Caco-2 (cell line): Measurements from ENCODE around the gene SHFL. TPM values are rescaled to one million over a fixed set of nuclear protein-coding genes. Genes with fewer than 3 reads are reported as not detected.
A peak's percentile ranks its signal among the peaks of the same experiment; 100 is the strongest.

ENCODE experiments used
- BruUV-seq: library from RNA; stranded (reverse); fragments of 400-500 nt; replicated peaks from 2 replicates; lab custom pipeline; 2021; lab: Mats Ljungman, UMichigan
- CTCF ChIA-PET: fragments of 300-600 bp; sonication (Branson Sonifier 250); formaldehyde crosslinking; loops from one replicate; lab custom pipeline; 2022; ENCODE audit warnings: antibody characterized with exemption; lab: Charles Lee
- POLR2A ChIA-PET: fragments of 300-600 bp; sonication (Branson Sonifier 250); formaldehyde crosslinking; loops from one replicate; lab custom pipeline; 2022; ENCODE audit warnings: antibody characterized with exemption; lab: Charles Lee
- DNase-seq, 2 experiments: peaks; one replicate each; pipeline versions ENCODE4 v3.0.0 to v3.0.0-alpha.2; 2020 to 2022
- H3K27me3 ChIP-seq: replicated peaks from 2 replicates; pipeline ENCODE4 v1.6.0; 2011; ENCODE audit warnings: low read length; ENCODE audit not compliant: control insufficient read depth, insufficient read depth
- H3K36me3 ChIP-seq: 2 replicates; pipeline ENCODE4 v1.5.1; 2011; ENCODE audit warnings: low read length; ENCODE audit not compliant: control insufficient read depth, insufficient read depth
- H3K4me1 ChIP-seq: fragments of 250-450 bp; sonication (Bioruptor Pico); 2 replicates; pipeline ENCODE4 v1.5.1; 2020; ENCODE audit warnings: mild to moderate bottlenecking
- H3K4me3 ChIP-seq: 2 replicates; pipeline ENCODE4 v1.5.1; 2011; ENCODE audit warnings: low read depth, mild to moderate bottlenecking, control low read depth, low read length
- H3K9me3 ChIP-seq: fragments of 250-450 bp; sonication (Bioruptor Pico); 2 replicates; pipeline ENCODE4 v1.5.1; 2020; ENCODE audit warnings: mild to moderate bottlenecking, moderate library complexity
- H3K27ac Mint-ChIP-seq: one replicate; pipeline ENCODE4 v1.8.0; 2022; ENCODE audit warnings: mixed read lengths; ENCODE audit not compliant: unreplicated experiment
- H3K27me3 Mint-ChIP-seq: one replicate; pipeline ENCODE4 v1.8.0; 2022; ENCODE audit warnings: mixed read lengths; ENCODE audit not compliant: insufficient read depth, unreplicated experiment
- H3K36me3 Mint-ChIP-seq: one replicate; pipeline ENCODE4 v1.8.0; 2022; ENCODE audit warnings: mild to moderate bottlenecking, mixed read lengths; ENCODE audit not compliant: insufficient read depth, unreplicated experiment
- H3K4me1 Mint-ChIP-seq: one replicate; pipeline ENCODE4 v1.8.0; 2022; ENCODE audit warnings: low read depth, mixed read lengths; ENCODE audit not compliant: unreplicated experiment
- H3K4me3 Mint-ChIP-seq: one replicate; pipeline ENCODE4 v1.8.0; 2022; ENCODE audit warnings: mild to moderate bottlenecking, moderate library complexity, mixed read lengths; ENCODE audit not compliant: unreplicated experiment
- H3K9me3 Mint-ChIP-seq: one replicate; pipeline ENCODE4 v1.8.0; 2022; ENCODE audit warnings: mixed read lengths; ENCODE audit not compliant: unreplicated experiment
- intact Hi-C: fragments of 100-400 bp; cut with micrococcal nuclease; formaldehyde crosslinking; loops from one replicate; pipeline ENCODE4 v1.10.0; 2022; ENCODE audit not compliant: unreplicated experiment
- total RNA-seq: library from RNA; stranded (reverse); gene quantifications from 2 replicates; pipeline ENCODE4 v1.2.3, GENCODE V29; 2022
- TF ChIP-seq, protein P1 (sequence below), 2 experiments: fragments of 200-600 bp in 1 of 2; IDR thresholded peaks; 1 replicate in 1 of 2; 2 replicates in 1 of 2; pipeline versions ENCODE4 v1.5.1 to v1.8.0; 2011 to 2022; ENCODE audit warnings: antibody characterized with exemption in 1 of 2, control low read depth in 1 of 2, inconsistent platforms in 1 of 2, low read depth in 1 of 2, low read length in 1 of 2, mild to moderate bottlenecking in 1 of 2, moderate library complexity in 1 of 2; ENCODE audit not compliant: insufficient read depth in 1 of 2, severe bottlenecking in 1 of 2, unreplicated experiment in 1 of 2

Gene SHFL
- total RNA-seq, 1 experiment from 2014 or later = 6.2 TPM

DNA sequence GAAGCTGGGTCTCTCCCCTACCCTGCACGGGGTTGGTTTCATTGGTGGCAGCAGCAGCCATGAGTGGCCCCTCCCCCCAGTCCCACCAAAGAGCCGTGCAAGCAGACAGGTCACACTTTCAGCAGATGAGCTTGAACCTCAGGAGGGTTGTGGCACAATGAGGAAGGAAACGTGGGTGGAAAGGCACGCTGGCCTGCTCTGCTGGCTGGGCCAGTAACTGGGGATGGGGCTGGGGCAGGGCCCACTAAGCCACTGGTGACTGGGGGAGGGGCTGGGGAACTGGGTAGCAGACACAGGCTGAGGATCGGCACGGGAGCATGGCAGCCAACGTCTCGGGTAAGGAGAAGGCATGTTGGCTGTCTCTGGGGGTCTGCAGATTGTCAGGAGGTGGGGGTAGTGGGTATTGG, 25.3 kb downstream of the SHFL start, which contains the start of gene P2RY11:
TSS of gene P2RY11 (plus strand) at position 289 of the 407 bp plus-strand sequence. CDS start at position 318, 29 bp downstream.
- H3K4me3 Mint-ChIP-seq = no peak within 1 kb of the TSS
- CTCF ChIA-PET = no interaction called here

GRCh38 chr19:10112037-10112761, 26.1 kb downstream of the SHFL start:
- no peak for DNase-seq
- peak overlapping the region; percentile 75 for H3K27ac Mint-ChIP-seq
- H3K4me3 Mint-ChIP-seq = no peak overlapping the region
- Histone ChIP-seq H3K36me3 (peaks cover 2% of the 10 kb centered on the region), H3K27me3 (no peaks in the 10 kb centered on the region), H3K9me3 (no peaks in the 10 kb centered on the region), H3K4me3 (no peak overlapping the region), H3K4me1 (no peaks in the 10 kb centered on the region; the same call in 1 of the 2 replicates)
- TF ChIP-seq, protein P1, sequence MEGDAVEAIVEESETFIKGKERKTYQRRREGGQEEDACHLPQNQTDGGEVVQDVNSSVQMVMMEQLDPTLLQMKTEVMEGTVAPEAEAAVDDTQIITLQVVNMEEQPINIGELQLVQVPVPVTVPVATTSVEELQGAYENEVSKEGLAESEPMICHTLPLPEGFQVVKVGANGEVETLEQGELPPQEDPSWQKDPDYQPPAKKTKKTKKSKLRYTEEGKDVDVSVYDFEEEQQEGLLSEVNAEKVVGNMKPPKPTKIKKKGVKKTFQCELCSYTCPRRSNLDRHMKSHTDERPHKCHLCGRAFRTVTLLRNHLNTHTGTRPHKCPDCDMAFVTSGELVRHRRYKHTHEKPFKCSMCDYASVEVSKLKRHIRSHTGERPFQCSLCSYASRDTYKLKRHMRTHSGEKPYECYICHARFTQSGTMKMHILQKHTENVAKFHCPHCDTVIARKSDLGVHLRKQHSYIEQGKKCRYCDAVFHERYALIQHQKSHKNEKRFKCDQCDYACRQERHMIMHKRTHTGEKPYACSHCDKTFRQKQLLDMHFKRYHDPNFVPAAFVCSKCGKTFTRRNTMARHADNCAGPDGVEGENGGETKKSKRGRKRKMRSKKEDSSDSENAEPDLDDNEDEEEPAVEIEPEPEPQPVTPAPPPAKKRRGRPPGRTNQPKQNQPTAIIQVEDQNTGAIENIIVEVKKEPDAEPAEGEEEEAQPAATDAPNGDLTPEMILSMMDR (IDR thresholded peaks at IDR 0.05; ENCODE audit: insufficient read depth in 1 of 2, low read depth in 1 of 2, low read length in 1 of 2, severe bottlenecking in 1 of 2, unreplicated experiment in 1 of 2) = no peak
- ChIA-PET CTCF (no interaction called here), POLR2A (interaction anchor here (0.6 kb wide), 1 partner anchor 147 kb away, joined by 9 read pairs; no protein-coding TSS in a partner anchor)
- peaks cover 6% of the 10 kb centered on the region for H3K4me1 Mint-ChIP-seq
- peaks cover 100% of the 10 kb centered on the region for H3K36me3 Mint-ChIP-seq
- BruUV-seq = no TSS peak
- H3K27me3 Mint-ChIP-seq = no peaks in the 10 kb centered on the region
- intact Hi-C loops = loop anchor here (10.0 kb wide), 1 partner anchor 177 kb away; the partner anchor contains the start of gene OLFM2
- no peaks in the 10 kb centered on the region for H3K9me3 Mint-ChIP-seq

More for the DNA sequence above, 25.3 kb downstream of the SHFL start, which contains the start of gene P2RY11:
- no peaks in the 10 kb centered on the region; the same call in 1 of the 2 replicates for H3K4me1 ChIP-seq
- peaks cover 2% of the 10 kb centered on the region for H3K36me3 ChIP-seq
- no peak for DNase-seq
- TF ChIP-seq, protein P1 (IDR thresholded peaks at IDR 0.05; ENCODE audit: insufficient read depth in 1 of 2, low read depth in 1 of 2, low read length in 1 of 2, severe bottlenecking in 1 of 2, unreplicated experiment in 1 of 2) = no peak
- intact Hi-C loops = loop anchor here (10.0 kb wide), 1 partner anchor 177 kb away; the partner anchor contains the start of gene OLFM2
- Mint-ChIP-seq H3K9me3 (no peaks in the 10 kb centered on the region), H3K36me3 (peaks cover 100% of the 10 kb centered on the region), H3K27ac (peak within 1 kb of the TSS; percentile 75), H3K27me3 (no peaks in the 10 kb centered on the region), H3K4me1 (peaks cover 11% of the 10 kb centered on the region)
- H3K4me3 ChIP-seq = no peak within 1 kb of the TSS
- BruUV-seq = no TSS peak
- POLR2A ChIA-PET = no interaction called here
- H3K27me3 ChIP-seq = no peaks in the 10 kb centered on the region
- no peaks in the 10 kb centered on the region for H3K9me3 ChIP-seq

- no peaks in the 10 kb centered on the region for H3K4me1 ChIP-seq
- peak; percentile 50 to 57 for DNase-seq
- no peak overlapping the region for H3K4me3 ChIP-seq
- CTCF ChIA-PET = interaction anchor here (0.6 kb wide), 1 partner anchor 368 kb away, joined by 4 read pairs; no protein-coding TSS in a partner anchor
- Mint-ChIP-seq H3K36me3 (peaks cover 92% of the 10 kb centered on the region), H3K9me3 (no peaks in the 10 kb centered on the region), H3K4me1 (peaks cover 6% of the 10 kb centered on the region), H3K4me3 (no peak overlapping the region), H3K27me3 (no peaks in the 10 kb centered on the region), H3K27ac (peak overlapping the region; percentile 69)
- intact Hi-C loops = loop anchor here (10.0 kb wide), 1 partner anchor 178 kb away; the partner anchor contains the start of gene OLFM2
- no peaks in the 10 kb centered on the region for H3K27me3 ChIP-seq
- H3K36me3 ChIP-seq = peaks cover 2% of the 10 kb centered on the region
- no TSS peak for BruUV-seq
- POLR2A ChIA-PET = no interaction called here
- no peaks in the 10 kb centered on the region for H3K9me3 ChIP-seq
- TF ChIP-seq, protein P1 (IDR thresholded peaks at IDR 0.05; ENCODE audit: insufficient read depth in 1 of 2, low read depth in 1 of 2, low read length in 1 of 2, severe bottlenecking in 1 of 2, unreplicated experiment in 1 of 2) = peak; percentile 30 to 42
These were observed 26.9 kb downstream of the SHFL start for GRCh38 chr19:10112895-10113591.
